Left ventricle myocardium inferior (tissue), 1 donor: ENCODE results near the gene SLX9. TPM values are rescaled to one million over a fixed set of nuclear protein-coding genes. Genes with fewer than 3 reads are reported as not detected.

ENCODE experiments used
- DNase-seq: peaks from one replicate; pipeline ENCODE4 v3.0.0-alpha.2; 2020
- H3K27ac ChIP-seq: fragments of 200-600 bp; replicated peaks from 2 replicates; pipeline ENCODE4 v1.8.0; 2021
- H3K27me3 ChIP-seq: fragments of 200-600 bp; 2 replicates; pipeline ENCODE4 v1.8.0; 2021; ENCODE audit warnings: low read depth
- H3K36me3 ChIP-seq: fragments of 200-600 bp; 2 replicates; pipeline ENCODE4 v1.8.0; 2021
- H3K4me1 ChIP-seq: fragments of 200-600 bp; 2 replicates; pipeline ENCODE4 v1.8.0; 2021
- H3K4me3 ChIP-seq: fragments of 200-600 bp; 2 replicates; pipeline ENCODE4 v1.8.0; 2021; ENCODE audit warnings: mild to moderate bottlenecking, moderate library complexity
- H3K9me3 ChIP-seq: fragments of 200-600 bp; replicated peaks from 2 replicates; pipeline ENCODE4 v1.8.0; 2021
- CTCF ChIP-seq: fragments of 200-600 bp; IDR thresholded peaks from 2 replicates; pipeline ENCODE4 v1.8.0; 2021; ENCODE audit warnings: antibody characterized with exemption, mild to moderate bottlenecking, borderline replicate concordance
- intact Hi-C: fragments of 100-400 bp; cut with micrococcal nuclease; formaldehyde crosslinking; loops from one replicate; pipeline ENCODE4 v1.11.0; 2022
- total RNA-seq: library from RNA; stranded (reverse); fragmentation: NEBNext Ultra II Directional; extraction: Animal tissue kit (Norgen Biotek cat#: 25700); gene quantifications from one replicate; pipeline ENCODE4 v1.2.1, GENCODE V29; 2021
- donor health status: DM: no; HTN: yes; CAD: no; lungs with severe emphysema.

Gene SLX9
- total RNA-seq, 1 donor from 2014 or later: 70.7 TPM

- DNase-seq: no peak
- H3K4me1 ChIP-seq: peaks cover 53% of the 10 kb centered on the region
- H3K27ac ChIP-seq: no peak overlapping the region
- TF ChIP-seq CTCF: no peak
- H3K9me3 ChIP-seq: no peaks in the 10 kb centered on the region
- H3K36me3 ChIP-seq: peaks cover 42% of the 10 kb centered on the region
- no peaks in the 10 kb centered on the region for H3K27me3 ChIP-seq
- intact Hi-C loops: no loop called here
- no peak overlapping the region for H3K4me3 ChIP-seq
Observed at GRCh38 chr21:44970766-44971671, 31.2 kb downstream of the SLX9 start.

GRCh38 chr21:44971672-44971995 is 31.8 kb downstream of the SLX9 start:
- Histone ChIP-seq H3K36me3 (peaks cover 46% of the 10 kb centered on the region), H3K27me3 (no peaks in the 10 kb centered on the region), H3K4me3 (no peak overlapping the region), H3K4me1 (peaks cover 46% of the 10 kb centered on the region), H3K27ac (no peak overlapping the region), H3K9me3 (no peaks in the 10 kb centered on the region)
- intact Hi-C loops: no loop called here
- TF ChIP-seq CTCF: no peak
- no peak for DNase-seq

GRCh38 chr21:44972301-44972814 is 32.5 kb downstream of the SLX9 start:
- Histone ChIP-seq H3K27ac (no peak overlapping the region), H3K27me3 (no peaks in the 10 kb centered on the region), H3K36me3 (peaks cover 53% of the 10 kb centered on the region), H3K4me3 (no peak overlapping the region), H3K9me3 (no peaks in the 10 kb centered on the region), H3K4me1 (peaks cover 39% of the 10 kb centered on the region)
- intact Hi-C loops: no loop called here
- DNase-seq: no peak
- TF ChIP-seq CTCF: no peak

- intact Hi-C loops: no loop called here
- no peak for TF ChIP-seq CTCF
- Histone ChIP-seq H3K4me1 (peaks cover 35% of the 10 kb centered on the region), H3K4me3 (no peak overlapping the region), H3K27me3 (no peaks in the 10 kb centered on the region), H3K9me3 (no peaks in the 10 kb centered on the region), H3K36me3 (peaks cover 55% of the 10 kb centered on the region), H3K27ac (no peak overlapping the region)
- DNase-seq: no peak
Observed at GRCh38 chr21:44972821-44973220, 33.0 kb downstream of the SLX9 start.

GRCh38 chr21:44973598-44973997 is 33.8 kb downstream of the SLX9 start:
- no peak for DNase-seq
- no peak for TF ChIP-seq CTCF

More at GRCh38 chr21:44973598-44973997, 33.8 kb downstream of the SLX9 start:
- H3K27ac ChIP-seq: no peak overlapping the region
- intact Hi-C loops: no loop called here
- no peaks in the 10 kb centered on the region for H3K27me3 ChIP-seq
- peaks cover 57% of the 10 kb centered on the region for H3K36me3 ChIP-seq
- peaks cover 27% of the 10 kb centered on the region for H3K4me1 ChIP-seq
- H3K9me3 ChIP-seq: no peaks in the 10 kb centered on the region
- H3K4me3 ChIP-seq: no peak overlapping the region
